Activated T-cell treated with anti-CD3 and anti-CD28 coated beads for 1 hour (primary cell): ENCODE measurements around the gene RELN.

Experiments used
- DNase-seq: peaks from one replicate; pipeline ENCODE4 v3.0.0-alpha.2; 2020; ENCODE audit warnings: low read depth

The RELN gene

DNA sequence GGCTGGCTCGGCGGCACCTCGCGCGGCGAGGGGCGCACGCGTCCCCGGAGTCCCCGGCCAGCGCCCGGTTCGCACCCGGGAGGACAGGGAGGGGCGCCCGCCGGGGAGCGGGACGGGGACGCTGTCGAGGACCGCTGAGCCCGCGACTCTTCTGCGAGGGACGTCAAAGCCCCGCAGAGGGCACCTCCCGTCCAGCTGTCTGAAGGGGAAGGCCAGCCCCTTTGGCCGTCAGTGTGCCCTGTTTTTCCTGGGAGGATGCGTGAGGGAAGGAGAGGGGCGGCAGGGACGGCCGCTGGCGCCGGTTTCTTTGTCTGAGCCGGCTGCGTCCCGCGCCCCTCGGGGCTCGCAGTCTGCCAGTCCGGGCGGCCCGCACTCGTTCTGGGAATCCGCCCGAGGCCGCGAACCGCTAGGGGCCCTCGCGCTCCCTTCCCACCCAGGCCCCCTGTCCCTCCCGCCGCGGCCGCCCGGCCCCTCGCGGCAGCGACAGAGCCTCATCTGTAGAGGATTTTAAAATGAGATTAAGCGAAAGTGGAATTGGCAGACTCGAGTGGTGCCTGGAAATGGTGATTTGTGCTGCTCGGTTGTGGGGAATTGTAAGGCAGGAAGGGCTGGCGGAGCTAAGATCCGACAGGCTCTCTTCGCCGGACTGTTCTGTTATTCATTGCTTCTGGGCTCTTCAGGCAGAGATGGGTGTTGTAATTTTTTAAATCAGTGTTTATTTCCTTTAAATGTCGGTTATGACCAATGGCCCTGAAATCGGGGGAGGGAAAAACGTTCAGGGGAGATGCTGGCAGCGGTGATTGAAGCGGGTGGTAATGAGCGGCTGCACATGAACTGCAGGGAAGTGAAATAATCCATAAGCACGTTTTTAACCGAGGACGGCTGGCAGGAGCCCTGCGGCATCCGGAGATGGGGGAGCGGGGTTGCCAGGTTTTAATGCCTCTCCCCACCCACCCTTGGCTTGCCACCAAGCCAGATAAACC is 618 bp upstream of the RELN start:
- no peak for DNase-seq

DNA sequence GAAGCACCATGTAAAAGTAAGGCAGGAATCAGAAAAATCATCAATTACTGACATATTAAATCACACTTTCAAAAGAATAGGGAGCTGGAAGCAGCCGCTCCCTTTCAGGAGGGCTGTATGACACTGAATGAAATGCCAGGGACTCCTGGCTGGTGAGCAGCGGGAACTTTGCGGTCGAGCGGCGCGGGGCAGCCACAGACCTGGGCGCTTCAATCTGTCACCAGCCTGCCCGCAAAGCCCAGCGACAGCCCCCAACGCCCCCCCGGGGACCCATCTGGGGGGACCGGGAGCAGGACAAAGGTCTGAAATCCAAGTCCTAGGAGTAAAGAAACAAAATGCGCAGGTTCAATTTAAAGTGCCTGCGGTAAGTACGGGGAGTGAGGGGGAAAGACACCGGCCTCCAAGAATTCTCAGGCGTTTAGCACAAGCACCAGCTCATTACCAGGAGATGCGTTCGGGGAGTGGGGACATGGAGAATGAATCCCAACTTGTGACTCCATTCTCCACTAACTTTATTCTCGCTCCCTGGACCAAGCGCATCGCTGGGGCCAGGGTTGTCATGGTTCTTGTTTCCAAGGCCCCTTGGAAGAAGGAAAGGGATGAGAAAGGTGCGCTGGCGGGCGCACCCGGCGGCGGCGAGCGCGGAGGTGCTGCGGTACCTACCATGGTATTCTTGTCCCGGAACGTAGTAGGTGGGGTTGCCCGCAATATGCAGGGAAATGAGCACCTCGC is 824 bp downstream of the RELN start:
- no peak for DNase-seq

GRCh38 chr7:103987451-103987850 is 2.0 kb downstream of the RELN start:
- DNase-seq = no peak

DNA sequence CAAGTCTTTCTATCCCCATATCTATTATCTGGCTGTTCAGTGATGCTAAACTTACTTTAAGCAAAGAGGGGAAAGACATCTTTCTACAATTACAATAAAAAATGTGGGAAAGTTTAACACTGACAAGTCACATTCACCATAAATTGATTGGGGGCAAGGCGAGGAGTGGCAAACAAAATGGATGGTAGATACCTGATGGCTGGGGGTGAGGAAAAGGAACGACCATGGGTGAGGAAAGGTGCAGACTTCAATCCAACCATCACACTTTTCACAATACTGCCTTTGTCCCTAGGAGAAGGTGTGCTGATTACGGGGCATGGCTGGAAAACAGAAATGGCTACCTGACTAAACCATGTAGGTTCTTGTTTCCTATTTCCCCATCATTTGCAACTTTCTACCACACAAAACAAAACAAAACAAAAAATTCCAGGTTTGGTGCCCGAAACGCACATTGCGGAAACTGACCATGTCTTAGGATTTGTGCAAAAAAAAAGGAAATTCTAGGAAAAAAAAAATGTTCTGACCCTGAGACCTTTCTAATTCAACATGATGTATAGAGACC is 3.8 kb downstream of the RELN start:
- no peak for DNase-seq

GRCh38 chr7:103984050-103984449 is 5.4 kb downstream of the RELN start:
- no peak for DNase-seq

DNA sequence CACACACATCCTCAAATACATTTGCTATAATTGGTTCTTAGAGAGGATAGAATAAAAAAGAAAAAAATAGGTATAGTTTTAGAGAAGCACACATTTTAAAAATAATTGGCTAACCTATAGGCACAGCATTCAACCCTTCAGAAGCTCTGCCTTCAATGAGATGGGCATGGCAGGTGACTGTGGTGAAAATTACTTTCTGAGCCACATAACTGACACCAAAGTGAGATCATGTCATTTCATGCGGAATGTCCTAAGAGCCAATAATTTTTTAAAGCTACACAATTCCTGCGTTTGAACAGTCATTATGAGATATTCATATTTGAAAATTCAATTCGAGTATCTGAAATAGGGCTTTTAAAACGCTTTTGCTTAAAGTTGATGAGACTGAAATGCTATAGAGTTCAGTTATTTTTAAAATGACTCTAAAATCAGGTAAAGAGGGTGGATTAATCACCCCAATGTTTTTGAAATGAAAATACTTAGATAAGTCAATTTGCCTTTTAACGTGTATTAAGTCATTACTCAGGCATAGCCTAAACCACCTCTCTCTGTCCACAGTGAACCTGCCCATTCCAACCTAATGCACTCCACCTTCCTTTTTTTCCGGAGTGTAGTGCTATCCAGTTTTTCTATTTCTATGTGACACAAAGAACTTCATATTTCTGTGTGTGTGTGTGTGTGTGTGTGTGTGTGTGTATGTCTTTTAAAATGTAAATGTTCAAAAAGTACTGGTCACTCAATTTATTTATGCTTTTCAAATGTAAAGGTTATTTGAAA is 6.1 kb downstream of the RELN start:
- DNase-seq = no peak

DNA sequence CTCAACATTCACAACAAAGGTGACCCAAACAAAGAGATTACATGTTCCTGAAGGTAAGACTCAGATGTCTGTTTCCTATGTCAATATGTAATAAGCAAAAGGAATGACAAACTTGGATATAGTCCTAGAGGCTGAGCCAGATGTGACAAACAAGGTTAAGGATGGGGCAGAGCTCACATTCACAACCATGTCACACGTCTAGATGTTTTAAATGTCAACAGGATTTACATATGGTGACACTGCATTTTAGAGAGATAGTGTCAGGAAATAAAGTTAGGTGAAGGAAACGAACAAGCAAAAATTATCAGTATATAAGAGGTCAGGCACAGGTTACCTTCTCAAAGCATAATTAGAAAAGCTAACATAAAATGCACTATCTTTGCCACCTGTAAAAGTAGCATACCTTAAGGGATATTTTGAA is 8.4 kb downstream of the RELN start:
- DNase-seq = no peak

GRCh38 chr7:103972779-103973434 is 16.6 kb downstream of the RELN start:
- no peak for DNase-seq

- DNase-seq = no peak
These were observed 22.1 kb downstream of the RELN start for GRCh38 chr7:103967401-103967800.

- no peak for DNase-seq
These were observed 22.7 kb downstream of the RELN start for GRCh38 chr7:103966593-103967277.

DNA sequence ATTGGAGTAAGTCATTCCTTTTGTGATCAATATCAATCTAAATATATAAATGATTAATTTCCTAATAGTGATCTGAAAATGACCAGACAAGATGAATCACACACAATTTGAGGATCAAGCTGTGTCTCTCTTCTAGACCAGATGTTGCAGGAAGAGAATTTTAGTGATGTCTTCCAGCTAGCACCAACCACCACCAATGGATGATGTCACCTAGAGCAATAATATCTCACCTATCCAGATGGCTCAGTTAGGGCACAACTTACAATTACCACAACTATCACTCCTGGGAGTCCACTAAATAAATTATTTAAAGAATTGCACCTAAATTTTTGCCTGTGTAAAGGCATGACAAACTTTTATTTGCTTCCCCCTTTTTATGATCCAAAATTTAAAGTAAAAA is 25.2 kb downstream of the RELN start:
- no peak for DNase-seq

GRCh38 chr7:103962070-103962469 is 27.4 kb downstream of the RELN start:
- DNase-seq = no peak

DNA sequence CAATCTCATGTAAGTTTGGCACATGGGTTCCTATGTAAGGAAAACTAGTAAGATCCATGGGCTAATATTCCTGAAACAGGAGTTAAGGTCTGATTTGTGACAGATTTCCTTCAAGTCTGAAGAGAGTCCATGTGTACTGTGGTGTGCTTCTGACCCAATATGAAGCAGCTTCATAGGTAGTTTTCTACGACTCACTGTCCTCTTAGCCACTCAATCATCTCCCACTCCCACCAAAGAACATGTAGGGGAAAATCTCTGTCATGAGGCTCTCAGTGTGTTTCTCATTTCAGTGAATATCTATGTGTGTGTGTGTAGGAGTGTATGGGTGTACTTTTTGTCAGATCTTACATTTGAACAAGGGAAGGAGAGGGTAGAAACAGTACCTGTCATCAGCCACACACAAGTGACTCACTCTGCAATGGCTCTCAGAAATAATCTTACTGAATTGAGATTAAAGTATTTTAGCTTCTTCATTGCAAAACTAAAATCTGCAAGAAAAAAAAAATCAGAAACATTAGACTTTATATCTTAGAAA is 31.1 kb downstream of the RELN start:
- no peak for DNase-seq

DNA sequence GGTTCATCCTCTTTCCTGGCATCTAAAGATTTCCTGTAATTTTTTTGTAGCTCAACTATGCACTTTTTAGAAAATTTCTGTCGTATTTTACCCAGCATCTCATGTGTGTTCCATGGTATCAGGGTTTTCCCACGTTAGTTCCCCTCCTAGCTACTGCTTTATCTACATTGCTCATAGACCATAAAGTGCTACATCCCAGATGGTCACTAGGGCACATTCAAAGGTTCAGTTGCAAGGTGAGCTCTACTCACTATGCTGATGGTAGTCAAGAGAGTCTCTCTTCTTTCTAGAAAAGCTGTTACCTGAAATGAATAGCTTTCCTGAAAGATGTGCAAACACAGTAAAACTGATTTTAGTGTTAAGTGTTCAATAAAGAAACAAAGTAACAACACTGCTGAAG is 33.5 kb downstream of the RELN start:
- no peak for DNase-seq

GRCh38 chr7:103952408-103952807 is 37.0 kb downstream of the RELN start:
- no peak for DNase-seq

DNA sequence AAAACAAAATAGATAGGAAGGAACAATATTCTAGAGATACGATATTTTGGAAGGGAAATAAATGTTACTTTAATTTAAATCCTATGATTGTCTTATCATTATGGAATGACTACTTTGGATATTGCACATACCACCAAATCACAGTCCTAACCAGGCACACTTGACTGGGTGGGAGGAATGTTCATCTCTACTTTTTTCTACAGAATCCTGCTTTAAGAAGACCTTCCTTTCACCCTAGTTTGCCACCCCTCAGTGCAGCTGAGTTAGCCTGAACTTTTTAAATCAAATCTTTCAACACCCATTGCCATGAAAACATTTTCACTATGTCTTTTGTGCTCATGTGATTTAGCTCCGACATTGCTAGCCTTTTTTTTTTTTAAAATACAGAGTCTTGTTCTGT is 38.1 kb downstream of the RELN start:
- DNase-seq = no peak

- DNase-seq = no peak
These were observed 40.1 kb downstream of the RELN start for GRCh38 chr7:103949374-103949773.

DNA sequence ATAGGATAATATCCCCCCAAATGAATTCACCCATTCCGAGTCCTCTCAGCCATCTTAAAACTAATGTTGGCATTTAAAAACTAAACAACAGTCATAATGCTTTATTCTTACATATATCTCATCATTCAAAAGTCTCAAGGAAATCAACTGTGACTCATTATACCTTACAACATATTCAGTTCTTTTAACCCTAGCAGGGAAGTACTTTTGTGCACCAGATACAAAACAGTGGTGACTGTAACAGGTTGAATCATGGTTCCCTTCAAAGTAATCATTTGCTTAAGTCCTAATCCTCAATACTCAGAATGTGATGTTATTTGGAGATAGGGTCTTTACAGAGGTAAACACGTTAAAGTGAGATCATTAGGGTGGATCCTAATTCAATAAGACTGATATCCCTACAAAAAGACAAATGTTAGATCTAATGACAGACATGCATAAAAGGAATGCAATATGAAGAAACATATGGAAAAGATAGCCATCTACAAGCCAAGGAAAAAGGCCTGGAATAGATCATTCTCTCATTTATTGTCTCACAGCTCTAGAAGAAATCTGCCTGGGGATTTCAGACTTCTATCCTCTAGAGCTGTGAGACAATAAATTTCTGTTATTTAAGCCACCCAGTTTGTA is 42.3 kb downstream of the RELN start:
- no peak for DNase-seq

DNA sequence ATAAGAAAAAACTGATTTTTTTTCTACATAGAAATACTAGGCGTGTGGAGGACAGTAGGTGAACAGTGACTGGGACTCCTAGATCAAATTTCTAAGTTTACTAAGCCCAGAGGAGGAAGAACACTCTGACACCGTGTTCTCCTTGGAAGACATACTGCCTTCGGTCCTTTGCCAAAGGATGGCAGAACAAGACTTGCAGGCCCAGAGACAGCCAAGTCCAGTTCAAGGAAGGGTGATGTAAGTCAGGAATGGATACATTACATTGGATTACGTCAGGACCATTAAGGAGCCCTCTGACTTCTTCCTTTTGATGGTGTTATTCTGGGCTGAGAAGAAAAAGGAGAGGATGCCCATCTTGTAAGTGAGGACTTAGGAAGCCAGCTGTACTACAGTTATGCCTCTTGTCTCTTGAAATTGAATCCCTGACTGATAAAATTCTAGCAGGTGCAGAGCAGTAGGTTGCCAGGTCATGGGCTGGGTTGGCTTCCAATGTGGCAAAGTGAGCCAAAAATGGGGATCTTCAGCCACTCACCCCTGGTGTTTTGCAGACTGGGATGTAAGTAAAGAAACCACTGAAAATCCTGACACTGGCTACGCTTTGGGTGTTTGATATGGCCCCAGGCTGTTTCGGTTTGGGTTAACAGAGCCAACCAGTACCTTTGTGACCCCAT is 45.1 kb downstream of the RELN start:
- no peak for DNase-seq

DNA sequence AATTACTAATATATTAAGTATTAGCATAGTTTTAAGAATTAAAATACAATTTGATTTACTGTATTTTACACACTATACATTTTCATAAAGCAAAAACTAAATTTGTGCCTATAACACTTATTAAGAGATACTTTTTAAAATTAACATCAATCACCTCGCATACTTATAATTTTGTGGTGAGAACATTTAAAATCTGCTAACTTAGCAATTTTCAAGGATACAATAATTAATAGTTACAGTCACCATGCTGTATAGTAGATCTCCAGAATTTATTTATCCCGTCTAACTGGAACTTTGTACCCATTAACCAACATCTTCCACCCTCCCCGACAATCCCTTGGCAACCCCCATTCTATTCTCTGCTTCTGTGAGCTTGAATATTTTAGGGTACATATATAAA is 47.5 kb downstream of the RELN start:
- DNase-seq = no peak
